Measurements from ENCODE around the gene CLASP2. TPM values are rescaled to one million over a fixed set of nuclear protein-coding genes. Genes with fewer than 3 reads are reported as not detected.
A peak's percentile ranks its signal among the peaks of the same experiment; 100 is the strongest.

Gene CLASP2
- total RNA-seq, 1 experiment from 2014 or later: 40.4 TPM

DNA sequence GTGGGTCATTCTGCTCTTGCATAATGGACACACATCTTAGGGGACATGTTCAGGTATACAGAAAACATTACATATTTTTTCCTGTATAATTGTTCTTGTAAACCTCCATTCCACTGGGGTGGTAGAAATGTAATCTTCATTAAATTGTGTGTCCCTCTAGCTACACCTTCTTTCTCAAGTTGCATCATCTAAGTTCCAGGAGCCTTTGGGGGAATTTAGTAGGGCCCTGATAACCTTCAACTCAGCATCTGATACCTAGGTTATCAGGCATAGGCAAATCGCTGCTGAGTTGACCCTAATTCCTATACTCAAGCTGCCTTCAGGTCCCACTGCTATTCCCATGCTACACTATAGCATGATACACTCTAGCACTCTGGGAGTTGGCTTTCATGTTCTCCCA lies 19.1 kb upstream of the CLASP2 start:
- no peaks in the 10 kb centered on the region for H3K9me3 ChIP-seq (ENCODE audit: control insufficient read depth, insufficient read depth, low read depth, low read length)
- ATAC-seq (no peak), DNase-seq (ENCODE audit: low read depth, low spot score) (no peak)
- no peaks in the 10 kb centered on the region for H3K36me3 ChIP-seq (ENCODE audit: control insufficient read depth, insufficient read depth, low read length)
- in situ Hi-C loops (cut with HindIII; ENCODE audit: low pct_unique_long_range_greater_than_20kb, low sequenced_read_pairs): no loop called here
- ChIA-PET POLR2A (no interaction called here), CTCF (no interaction called here)
- intact Hi-C loops (cut with micrococcal nuclease; ENCODE audit: unreplicated experiment): no loop called here
- no peak overlapping the region for H3K27ac ChIP-seq (ENCODE audit: low read length)
- TF ChIP-seq TCF7L2 (IDR thresholded peaks at IDR 0.05; ENCODE audit: low read depth, low read length) (no peak), REST (IDR thresholded peaks at IDR 0.05; ENCODE audit: insufficient read depth in 1 of 2, low read depth in 2 of 2, low read length in 1 of 2) (no peak), POLR2AphosphoS5 (IDR thresholded peaks at IDR 0.05; ENCODE audit: low read depth, low read length) (no peak), SIN3A (IDR thresholded peaks at IDR 0.05; ENCODE audit: borderline replicate concordance, insufficient read depth, low read depth, low read length) (no peak)
- TF ChIP-seq, protein P1, sequence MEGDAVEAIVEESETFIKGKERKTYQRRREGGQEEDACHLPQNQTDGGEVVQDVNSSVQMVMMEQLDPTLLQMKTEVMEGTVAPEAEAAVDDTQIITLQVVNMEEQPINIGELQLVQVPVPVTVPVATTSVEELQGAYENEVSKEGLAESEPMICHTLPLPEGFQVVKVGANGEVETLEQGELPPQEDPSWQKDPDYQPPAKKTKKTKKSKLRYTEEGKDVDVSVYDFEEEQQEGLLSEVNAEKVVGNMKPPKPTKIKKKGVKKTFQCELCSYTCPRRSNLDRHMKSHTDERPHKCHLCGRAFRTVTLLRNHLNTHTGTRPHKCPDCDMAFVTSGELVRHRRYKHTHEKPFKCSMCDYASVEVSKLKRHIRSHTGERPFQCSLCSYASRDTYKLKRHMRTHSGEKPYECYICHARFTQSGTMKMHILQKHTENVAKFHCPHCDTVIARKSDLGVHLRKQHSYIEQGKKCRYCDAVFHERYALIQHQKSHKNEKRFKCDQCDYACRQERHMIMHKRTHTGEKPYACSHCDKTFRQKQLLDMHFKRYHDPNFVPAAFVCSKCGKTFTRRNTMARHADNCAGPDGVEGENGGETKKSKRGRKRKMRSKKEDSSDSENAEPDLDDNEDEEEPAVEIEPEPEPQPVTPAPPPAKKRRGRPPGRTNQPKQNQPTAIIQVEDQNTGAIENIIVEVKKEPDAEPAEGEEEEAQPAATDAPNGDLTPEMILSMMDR (IDR thresholded peaks at IDR 0.05): no peak
- H3K4me3 ChIP-seq (ENCODE audit: low read depth in 2 of 2, low read length in 2 of 2): no peak overlapping the region
- no peaks in the 10 kb centered on the region for H3K4me1 ChIP-seq (ENCODE audit: control insufficient read depth, insufficient read depth, low read length)
- BruUV-seq (replicated peaks): no TSS peak
- H3K27me3 ChIP-seq (ENCODE audit: control insufficient read depth, insufficient read depth, low read length): no peaks in the 10 kb centered on the region; the same call in 1 of the 2 replicates

- DNase-seq (ENCODE audit: low read depth, low spot score) (no peak), ATAC-seq (no peak)
- ChIA-PET POLR2A (no interaction called here), CTCF (no interaction called here)
- in situ Hi-C loops (cut with HindIII; ENCODE audit: low pct_unique_long_range_greater_than_20kb, low sequenced_read_pairs) (no loop called here), intact Hi-C loops (cut with micrococcal nuclease; ENCODE audit: unreplicated experiment) (no loop called here)
- Histone ChIP-seq H3K27me3 (ENCODE audit: control insufficient read depth, insufficient read depth, low read length) (no peaks in the 10 kb centered on the region), H3K4me3 (ENCODE audit: low read depth in 2 of 2, low read length in 2 of 2) (no peak overlapping the region), H3K27ac (ENCODE audit: low read length) (no peak overlapping the region), H3K36me3 (ENCODE audit: control insufficient read depth, insufficient read depth, low read length) (no peaks in the 10 kb centered on the region), H3K9me3 (ENCODE audit: control insufficient read depth, insufficient read depth, low read depth, low read length) (no peaks in the 10 kb centered on the region), H3K4me1 (ENCODE audit: control insufficient read depth, insufficient read depth, low read length) (no peaks in the 10 kb centered on the region)
- no TSS peak for BruUV-seq (replicated peaks)
- no peak for TF ChIP-seq SIN3A (IDR thresholded peaks at IDR 0.05; ENCODE audit: borderline replicate concordance, insufficient read depth, low read depth, low read length)
- TF ChIP-seq, protein P1 (IDR thresholded peaks at IDR 0.05): peak; percentile 54
Observed at GRCh38 chr3:33732394-33732793, 14.3 kb upstream of the CLASP2 start.

DNA sequence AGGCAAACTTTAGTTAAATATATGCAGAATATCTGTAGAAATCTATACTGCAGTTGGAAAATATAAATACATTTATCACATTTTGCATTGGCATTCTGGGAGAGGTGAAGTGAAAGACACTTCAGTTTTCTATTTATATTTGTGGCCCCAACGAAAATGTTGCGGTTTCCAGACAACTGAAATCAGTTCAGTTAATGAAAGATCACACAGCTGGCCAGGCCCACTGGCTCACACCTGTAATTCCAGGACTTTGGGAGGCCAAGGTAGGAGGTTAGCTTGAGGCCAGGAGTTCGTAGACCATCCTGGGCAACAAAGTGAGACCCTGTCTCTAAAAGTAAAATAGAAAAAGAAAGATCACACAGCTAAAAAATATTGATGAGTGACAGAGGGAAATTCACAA lies 11.9 kb upstream of the CLASP2 start:
- intact Hi-C loops (cut with micrococcal nuclease; ENCODE audit: unreplicated experiment): no loop called here
- H3K27ac ChIP-seq (ENCODE audit: low read length): no peak overlapping the region
- no peaks in the 10 kb centered on the region for H3K9me3 ChIP-seq (ENCODE audit: control insufficient read depth, insufficient read depth, low read depth, low read length)
- in situ Hi-C loops (cut with HindIII; ENCODE audit: low pct_unique_long_range_greater_than_20kb, low sequenced_read_pairs): no loop called here
- H3K27me3 ChIP-seq (ENCODE audit: control insufficient read depth, insufficient read depth, low read length): no peaks in the 10 kb centered on the region
- no peak overlapping the region for H3K4me3 ChIP-seq (ENCODE audit: low read depth in 2 of 2, low read length in 2 of 2)
- TF ChIP-seq, protein P1 (IDR thresholded peaks at IDR 0.05): no peak
- TF ChIP-seq TCF7L2 (IDR thresholded peaks at IDR 0.05; ENCODE audit: low read depth, low read length) (no peak), SIN3A (IDR thresholded peaks at IDR 0.05; ENCODE audit: borderline replicate concordance, insufficient read depth, low read depth, low read length) (no peak), REST (IDR thresholded peaks at IDR 0.05; ENCODE audit: insufficient read depth in 1 of 2, low read depth in 2 of 2, low read length in 1 of 2) (no peak), POLR2AphosphoS5 (IDR thresholded peaks at IDR 0.05; ENCODE audit: low read depth, low read length) (no peak)
- no peak for ATAC-seq
- no peaks in the 10 kb centered on the region for H3K36me3 ChIP-seq (ENCODE audit: control insufficient read depth, insufficient read depth, low read length)
- ChIA-PET CTCF (no interaction called here), POLR2A (no interaction called here)
- no peaks in the 10 kb centered on the region for H3K4me1 ChIP-seq (ENCODE audit: control insufficient read depth, insufficient read depth, low read length)
- DNase-seq (ENCODE audit: low read depth, low spot score): no peak
- BruUV-seq (replicated peaks): no TSS peak

All from Panc1 (cell line).